Measurements from ENCODE around the gene NPPA. TPM values are rescaled to one million over a fixed set of nuclear protein-coding genes. Genes with fewer than 3 reads are reported as not detected.

The NPPA gene
- total RNA-seq, 1 experiment from 2014 or later, result not detected

DNA sequence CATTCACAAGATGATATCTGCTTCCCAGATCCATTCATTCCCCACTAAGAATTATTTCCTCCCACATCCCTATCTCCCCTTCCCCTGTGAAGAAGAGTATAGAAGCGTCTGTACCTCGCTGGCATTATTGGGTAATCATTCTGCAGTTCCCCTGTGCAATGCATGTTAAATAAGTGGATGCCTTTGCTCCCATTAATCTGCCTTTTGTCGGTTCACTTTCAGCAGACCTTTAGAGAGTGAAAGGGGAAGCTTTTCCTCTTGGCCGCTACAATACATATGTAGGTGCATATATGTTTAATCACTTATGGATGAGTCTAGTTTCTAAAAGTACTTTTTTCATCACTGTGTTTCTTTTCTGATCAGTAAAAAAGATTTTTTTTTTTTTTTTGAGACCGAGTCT, 34.6 kb downstream of the NPPA start:
- DNase-seq (ENCODE audit: low read depth), result no peak

DNA sequence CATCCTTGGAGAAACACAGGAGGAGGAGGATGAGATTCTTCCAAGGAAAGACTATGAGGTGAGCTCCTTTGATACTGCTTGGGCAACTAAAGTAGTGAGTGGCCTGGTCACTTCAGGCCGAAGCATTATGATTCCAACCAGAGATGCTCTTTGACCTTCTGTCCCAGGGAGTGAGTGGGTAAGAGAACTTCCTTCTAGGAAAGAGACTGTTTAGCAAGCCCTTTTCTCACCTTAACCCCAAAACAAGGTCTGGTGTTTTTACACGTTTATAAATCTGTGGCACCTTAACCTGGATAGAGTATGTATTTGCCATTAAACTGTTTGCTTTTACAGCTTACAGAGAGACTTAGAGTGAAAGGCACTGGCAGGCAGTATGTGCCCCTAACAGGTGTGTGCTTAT, 40.5 kb downstream of the NPPA start:
- no peak for DNase-seq (ENCODE audit: low read depth)

DNA sequence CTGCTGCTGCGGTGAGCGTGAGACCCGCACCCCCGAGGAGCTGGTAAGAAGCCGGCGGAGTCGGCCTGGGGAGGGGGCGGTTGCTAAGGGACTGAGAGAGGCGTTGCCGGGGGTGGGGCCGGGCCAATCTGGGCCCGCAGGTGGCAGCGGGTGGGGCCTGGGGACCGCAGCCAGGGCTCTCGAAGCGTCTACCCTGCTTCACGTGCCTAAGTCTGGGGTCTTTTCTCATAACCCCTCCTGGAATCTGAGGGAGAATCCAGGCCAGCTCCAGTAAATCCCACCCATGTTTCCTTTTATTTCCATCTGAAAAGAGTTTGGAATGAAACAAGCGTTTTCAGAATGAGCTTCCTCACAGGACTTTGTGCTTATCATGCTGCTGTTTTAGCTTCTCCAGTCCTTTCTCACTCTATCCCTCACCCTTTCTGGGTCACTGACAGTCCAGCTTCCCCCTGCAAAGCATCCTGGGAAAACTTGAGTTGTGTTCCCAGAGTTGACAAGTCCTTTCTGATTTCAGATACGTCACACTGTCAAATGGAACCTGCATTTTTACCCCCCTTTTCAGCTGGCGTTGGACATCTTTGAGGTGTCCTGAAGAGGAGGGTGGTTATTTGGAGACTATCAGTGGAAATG, 41.2 kb downstream of the NPPA start:
- peak; percentile 32 for DNase-seq (ENCODE audit: low read depth)

DNA sequence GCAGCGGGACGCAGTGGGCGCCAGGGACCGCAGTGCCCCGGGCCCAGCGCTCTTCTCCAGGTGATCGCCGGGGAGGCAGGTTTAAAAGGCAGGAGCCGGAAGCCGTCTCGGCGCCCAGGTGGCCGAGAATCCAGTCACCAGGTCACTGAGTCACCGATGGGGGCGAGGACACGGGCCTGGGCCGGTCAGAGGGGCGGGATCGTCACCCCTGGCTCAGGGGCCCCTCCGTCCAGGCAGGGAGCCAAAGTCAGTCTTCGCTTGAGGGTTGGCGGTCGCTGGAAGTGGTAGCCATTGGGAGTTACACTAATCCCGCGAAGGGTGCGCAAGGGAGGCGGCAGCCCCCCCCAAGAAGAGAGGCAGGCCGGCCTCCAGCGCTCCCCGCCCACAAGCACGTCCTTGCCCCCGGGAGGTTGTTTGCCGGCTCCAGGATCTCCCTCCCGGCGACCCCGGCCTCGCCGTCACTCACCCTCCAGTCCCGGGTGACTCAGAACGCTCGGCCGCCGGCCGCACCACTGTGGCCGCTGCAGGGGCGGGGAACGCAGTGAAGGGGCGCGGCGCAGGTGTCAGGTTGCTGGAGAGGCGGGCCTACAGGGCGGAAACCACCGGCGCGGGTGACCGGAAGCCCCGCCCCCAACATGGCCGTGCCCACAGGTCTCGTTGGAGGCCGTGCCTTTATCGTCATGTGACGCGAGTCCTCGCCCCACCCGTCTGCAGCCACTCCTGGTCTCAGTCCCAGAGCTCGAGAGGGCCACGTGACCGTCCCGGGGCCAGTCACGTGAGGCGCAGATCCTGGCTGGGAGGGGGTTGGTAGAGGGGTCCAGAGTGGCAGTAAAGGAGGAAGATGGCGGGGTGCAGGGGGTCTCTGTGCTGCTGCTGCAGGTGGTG, 41.9 kb downstream of the NPPA start, which contains the start of the genes CLCN6 and MTHFR:
CLCN6 (plus strand) TSS at position 770 of the 885 bp plus-strand sequence; CDS start at position 842, 72 bp downstream.
MTHFR (minus strand) TSS at position 543 of the 885 bp plus-strand sequence. CDS start 2,848 bp downstream, outside the sequence.
- DNase-seq (ENCODE audit: low read depth), result peak; percentile 98

DNA sequence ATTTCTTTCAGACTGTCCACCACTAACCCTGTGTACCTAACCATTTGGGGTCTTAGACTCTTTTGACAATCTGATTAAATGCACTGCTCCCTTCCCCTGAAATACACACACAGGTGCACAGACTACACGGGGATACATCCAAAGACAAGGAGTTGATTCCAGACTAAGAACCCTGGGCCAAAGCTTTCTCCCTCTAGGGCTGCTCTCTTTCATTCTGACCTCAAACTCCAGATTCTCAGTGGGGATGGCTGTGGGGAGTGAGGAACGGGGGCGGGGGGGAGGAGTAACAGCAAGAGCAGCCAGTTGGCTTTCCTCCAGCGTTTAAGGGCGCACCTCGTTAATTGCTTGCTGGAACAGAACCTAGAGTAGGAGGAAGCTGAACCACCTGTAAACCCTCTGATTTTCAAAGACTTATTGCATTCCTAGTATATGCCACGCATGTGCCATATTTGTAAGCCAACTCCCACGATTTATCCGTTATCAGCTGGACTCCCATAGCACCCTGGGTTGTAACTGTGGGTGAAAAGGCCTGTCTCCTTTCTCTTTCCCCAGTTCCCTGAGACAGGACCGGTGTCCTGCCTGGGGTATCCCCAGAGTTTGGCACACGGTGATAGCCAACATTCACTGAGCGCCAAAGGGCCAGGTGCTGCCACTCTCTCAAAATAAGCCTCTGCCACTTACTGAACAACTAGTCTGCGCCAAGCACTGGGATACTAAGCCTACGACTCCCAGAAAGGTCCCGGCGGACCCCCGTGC, 42.7 kb downstream of the NPPA start:
- peak; percentile 44 for DNase-seq (ENCODE audit: low read depth)

DNA sequence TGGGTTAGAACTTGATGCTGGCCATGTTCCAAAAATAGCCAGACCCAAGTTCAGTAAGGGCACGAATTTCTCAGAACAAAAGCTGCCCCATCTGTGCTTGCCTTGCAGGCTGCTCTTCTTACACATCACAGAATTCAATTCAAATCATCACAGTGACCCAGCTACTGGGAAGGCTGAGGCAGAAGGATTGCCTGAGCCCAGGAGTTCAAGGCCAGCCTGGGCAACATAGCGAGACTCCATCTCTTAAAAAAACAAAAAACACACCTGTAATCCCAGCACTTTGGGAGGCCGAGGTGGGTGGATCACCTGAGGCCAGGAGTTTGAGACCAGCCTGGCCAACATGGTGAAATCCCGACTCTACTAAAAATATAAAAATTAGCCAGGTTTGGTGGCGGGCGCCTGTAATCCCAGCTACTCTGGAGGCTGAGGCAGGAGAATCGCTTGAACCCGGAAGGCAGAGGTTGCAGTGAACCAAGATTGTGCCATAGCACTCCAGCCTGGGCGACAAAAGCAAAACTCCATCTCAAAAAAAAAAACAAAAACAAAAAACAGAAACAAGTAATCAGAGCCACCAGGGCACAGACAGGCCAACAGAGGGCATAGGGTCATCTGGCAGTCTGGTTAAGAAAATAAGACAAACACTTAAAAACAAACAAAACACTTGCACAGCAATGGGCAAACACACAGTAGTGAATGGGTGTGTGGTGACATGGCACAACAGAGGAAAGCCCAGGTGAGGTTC, 43.5 kb downstream of the NPPA start:
- DNase-seq (ENCODE audit: low read depth), result peak; percentile 5

DNA sequence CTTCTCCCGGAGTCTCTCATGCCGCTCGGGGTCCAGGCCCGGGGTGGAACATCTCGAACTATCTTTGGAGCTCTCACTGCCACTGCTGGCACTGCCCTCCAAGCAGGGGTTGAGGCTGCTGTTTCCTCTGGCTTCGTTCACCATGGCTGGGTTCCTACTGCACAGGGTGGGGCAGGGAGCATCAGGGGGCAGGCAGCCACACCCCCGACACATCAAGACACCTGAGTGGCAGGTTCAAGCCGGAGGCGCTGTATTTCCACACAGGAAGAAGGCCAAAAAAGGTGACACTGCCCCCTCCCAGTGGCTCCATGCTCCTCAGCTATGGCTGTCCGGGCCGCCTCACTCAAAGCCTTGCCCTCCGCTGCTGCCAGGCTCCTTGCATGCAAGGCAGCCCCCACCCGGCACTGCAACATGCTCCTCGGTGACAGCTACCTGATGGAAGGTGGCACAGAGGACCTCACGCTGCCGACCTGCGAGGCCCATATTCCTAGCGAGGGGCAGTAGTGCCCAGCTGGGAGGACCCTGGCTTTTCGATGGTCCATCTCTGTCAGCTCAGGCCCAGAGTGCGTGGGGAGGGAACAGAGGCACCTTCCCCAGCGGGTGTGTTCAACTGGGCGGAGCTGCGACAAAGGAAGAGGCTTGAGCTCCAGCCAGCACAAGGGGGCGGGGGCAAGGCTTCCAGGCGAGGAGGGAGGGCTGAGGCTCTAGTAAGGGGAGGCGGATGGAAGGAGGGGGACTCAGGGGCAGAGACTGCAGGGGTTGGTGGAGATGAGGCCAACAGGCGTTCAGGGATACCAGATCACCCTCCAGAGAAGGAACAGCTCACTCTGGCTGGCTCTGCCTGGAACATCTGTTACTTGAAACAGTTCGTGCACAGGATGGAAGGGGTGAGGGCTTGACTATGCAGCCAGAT, 44.4 kb downstream of the NPPA start:
- DNase-seq (ENCODE audit: low read depth), result peak; percentile 96

DNA sequence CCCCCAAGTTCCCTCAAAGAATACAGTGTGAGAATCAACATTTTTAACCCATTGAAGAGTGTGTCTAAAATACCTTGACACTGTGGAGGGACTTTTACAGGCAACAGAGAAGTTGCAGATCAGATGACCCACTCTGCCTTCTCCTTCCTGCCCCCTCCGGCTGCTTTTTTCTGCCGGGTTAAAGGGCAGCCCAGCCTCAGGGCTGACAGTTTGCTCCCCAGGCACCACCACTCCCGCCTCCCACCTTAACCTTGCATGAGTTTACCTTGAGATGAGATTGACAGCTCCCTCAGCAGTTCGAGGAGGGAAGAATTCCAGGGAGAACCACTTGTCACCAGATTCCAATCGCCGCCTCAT, 45.0 kb downstream of the NPPA start:
- no peak for DNase-seq (ENCODE audit: low read depth)

DNA sequence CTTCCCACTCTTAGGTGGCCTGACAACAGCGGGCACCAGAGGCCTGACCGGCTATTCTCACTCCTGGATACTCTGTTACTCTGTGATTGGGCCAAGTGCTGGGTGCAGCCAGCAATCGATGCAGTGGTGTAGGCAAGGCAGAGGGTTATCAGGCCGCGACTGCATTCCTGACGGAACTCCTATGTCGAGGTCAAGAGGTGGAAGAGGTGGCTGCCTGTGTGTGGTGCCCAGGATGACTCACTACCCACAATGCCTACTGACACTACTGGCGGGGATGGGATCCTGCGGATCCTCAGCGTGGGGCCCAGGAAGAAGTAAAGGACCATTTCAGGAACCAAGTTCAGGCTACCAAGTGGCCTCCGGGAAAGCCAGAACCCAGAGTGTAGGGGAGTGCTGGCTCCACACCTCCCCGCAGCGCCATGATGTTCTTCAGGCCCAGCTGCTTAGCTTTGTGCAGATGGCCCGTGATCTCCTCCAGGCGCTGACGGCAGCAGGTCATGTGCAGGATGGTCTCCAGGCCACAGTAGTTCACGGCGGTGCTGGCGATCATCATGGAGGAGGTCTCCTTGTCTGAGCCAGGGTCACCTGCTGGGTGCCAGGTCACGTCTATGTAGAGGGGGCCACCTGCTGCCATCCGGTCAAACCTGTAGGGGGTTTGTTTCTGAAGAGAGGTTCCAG, 46.7 kb downstream of the NPPA start:
- DNase-seq (ENCODE audit: low read depth), result no peak

DNA sequence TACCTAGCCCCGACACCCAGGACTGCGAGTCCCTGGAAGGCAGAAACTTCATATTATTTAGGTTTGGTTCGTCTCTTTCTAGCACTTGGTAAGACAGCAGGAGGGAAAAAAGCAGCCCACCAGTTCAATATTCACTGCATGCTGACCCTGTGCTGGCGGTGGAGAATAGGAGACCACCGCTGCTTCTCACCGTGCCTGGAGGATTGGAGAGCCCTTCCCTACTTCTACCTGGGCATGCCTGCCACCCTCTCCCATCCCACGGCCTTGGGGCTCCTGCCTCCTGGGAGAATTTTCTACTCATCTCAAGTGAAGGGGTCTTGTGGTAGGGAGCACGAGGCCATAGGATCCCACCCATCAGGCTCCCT, 47.2 kb downstream of the NPPA start:
- DNase-seq (ENCODE audit: low read depth), result no peak

DNA sequence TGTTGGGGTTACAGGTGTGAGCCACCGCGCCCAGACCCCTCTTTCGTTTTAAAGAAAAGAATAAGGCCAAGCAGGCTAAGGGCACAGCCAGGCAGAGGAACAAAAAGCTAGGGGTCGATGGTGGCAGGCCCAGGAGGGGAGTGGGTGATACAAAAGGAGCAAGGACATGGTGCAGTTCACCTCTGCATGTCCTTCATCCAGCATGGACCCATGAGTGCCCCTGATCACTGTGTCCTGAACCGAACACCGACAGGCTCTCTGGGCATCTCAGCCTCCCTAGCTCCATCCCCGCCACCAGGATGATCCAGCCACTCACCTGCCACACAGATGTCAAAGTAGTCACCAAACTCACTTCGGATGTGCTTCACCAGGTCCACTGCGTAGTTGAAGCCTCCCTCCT, 47.7 kb downstream of the NPPA start:
- DNase-seq (ENCODE audit: low read depth), result no peak

DNA sequence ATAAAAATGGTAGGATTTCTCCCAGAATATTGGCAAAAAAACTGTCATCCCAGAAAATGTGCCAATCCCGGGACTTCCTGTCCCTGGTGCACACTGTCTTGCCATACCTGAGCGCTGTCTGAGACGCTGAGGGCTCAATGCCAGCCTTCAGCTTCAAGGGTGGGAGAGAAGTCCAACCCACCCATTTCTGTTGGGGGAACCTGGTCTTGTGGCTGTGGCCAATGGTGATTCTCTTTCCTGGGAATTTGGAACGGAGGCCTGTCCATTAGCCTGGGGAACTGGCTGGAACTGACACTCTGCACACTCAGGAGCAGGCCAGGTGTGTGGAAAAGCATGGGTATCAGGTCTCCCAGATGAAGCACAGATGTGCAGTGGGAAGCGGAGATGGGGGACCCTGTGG, 48.5 kb downstream of the NPPA start:
- DNase-seq (ENCODE audit: low read depth), result no peak

DNA sequence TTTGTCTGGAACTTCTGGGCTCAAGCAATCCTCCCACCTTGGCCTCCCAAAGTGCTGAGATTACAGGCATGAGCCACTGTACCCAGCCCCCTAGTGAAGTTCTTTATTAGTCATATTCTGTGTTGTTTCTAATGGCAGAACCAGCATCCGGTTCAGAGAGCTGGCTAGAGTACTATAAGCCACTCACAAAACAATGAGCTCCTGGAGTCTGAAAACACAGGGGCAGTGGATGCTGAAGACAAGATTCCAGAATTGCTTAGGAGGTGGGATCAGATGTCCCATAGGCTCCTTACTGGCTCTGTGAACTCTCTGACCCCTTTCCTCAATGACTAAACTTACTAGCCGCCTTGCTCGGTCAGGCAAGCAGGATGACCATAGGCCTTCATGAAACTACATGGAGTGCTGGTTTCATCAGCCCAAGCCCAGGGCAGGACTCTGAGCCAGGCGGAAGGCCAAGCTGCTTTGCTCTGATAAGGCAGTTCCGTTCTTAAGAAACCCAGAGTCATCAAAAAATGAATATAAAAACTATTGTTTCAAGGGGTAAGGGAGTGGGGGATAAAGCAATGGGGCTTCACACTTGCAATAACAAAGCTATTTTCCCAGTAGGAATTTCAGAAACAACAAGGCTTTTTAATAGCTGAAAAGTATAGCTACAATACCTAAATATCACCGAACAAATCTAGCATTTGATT, 49.9 kb downstream of the NPPA start:
- no peak for DNase-seq (ENCODE audit: low read depth)

DNA sequence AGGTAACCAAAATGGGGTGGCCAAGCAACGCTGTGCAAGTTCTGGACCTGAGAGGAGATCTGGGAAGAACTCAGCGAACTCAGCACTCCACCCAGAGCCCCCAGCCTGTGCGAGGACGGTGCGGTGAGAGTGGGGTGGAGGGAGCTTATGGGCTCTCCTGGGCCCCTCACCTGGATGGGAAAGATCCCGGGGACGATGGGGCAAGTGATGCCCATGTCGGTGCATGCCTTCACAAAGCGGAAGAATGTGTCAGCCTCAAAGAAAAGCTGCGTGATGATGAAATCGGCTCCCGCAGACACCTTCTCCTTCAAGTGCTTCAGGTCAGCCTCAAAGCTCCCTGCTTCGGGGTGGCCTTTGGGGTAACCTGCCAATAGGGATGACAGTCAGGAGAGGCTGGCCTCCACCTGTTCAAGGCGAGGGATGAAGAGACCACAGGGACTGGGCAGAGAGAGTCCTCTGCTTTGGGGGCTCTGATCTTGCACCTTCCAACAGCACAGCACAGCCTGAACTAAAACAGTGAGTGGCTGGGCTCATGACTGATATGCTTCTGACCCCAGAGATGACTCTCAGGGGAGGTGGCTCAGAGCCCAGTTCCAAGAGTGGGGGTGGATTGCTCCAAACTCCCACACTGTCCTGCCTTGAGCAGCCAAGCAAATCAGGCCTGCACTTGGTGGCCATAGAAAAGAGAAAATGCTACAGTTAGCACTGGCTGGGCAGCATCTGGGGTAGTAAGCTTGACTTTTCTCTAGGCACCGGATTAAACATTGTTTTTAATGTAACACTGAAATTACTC, 51.4 kb downstream of the NPPA start:
- DNase-seq (ENCODE audit: low read depth), result no peak

Measured in LHCN-M2 (cell line).